ENCODE measurements around the gene ERCC2.
"Not testable (repeated sequence)": the region's sequence is repeated elsewhere in the genome, so short reads cannot be mapped to it uniquely, and the experiment has no call there.

- TF ChIP-seq CTCF, POLR2A (IDR thresholded peaks at IDR 0.05): not testable (repeated sequence)
These were observed 61.1 kb downstream of the ERCC2 start for GRCh38 chr19:45309322-45309721.

All from testis (tissue), 2 donors.